ENCODE results near the gene ESPN. TPM values are rescaled to one million over a fixed set of nuclear protein-coding genes. Genes with fewer than 3 reads are reported as not detected.

ESPN gene
- total RNA-seq, 1 donor: 0.52 TPM

GRCh38 chr1:6396998-6397397 lies 27.6 kb upstream of the ESPN start:
- no peaks in the 10 kb centered on the region for H3K27me3 ChIP-seq (ENCODE audit: insufficient read depth, low read length)
- H3K4me1 ChIP-seq (ENCODE audit: insufficient read depth, low read length): peaks cover 21% of the 10 kb centered on the region
- H3K4me3 ChIP-seq (ENCODE audit: low read length): no peak overlapping the region
- no peaks in the 10 kb centered on the region for H3K9me3 ChIP-seq (ENCODE audit: low read depth, low read length)

GRCh38 chr1:6397844-6398441 lies 26.6 kb upstream of the ESPN start:
- peaks cover 12% of the 10 kb centered on the region for H3K4me1 ChIP-seq (ENCODE audit: insufficient read depth, low read length)
- no peak overlapping the region for H3K4me3 ChIP-seq (ENCODE audit: low read length)

GRCh38 chr1:6399294-6399693 lies 25.3 kb upstream of the ESPN start:
- no peak overlapping the region for H3K4me3 ChIP-seq (ENCODE audit: low read length)
- no peaks in the 10 kb centered on the region for H3K9me3 ChIP-seq (ENCODE audit: low read depth, low read length)
- H3K27me3 ChIP-seq (ENCODE audit: insufficient read depth, low read length): no peaks in the 10 kb centered on the region
- peaks cover 8% of the 10 kb centered on the region for H3K4me1 ChIP-seq (ENCODE audit: insufficient read depth, low read length)

More at GRCh38 chr1:6397844-6398441, 26.6 kb upstream of the ESPN start:
- Histone ChIP-seq H3K27me3 (ENCODE audit: insufficient read depth, low read length) (no peaks in the 10 kb centered on the region), H3K9me3 (ENCODE audit: low read depth, low read length) (no peaks in the 10 kb centered on the region)

- Histone ChIP-seq H3K9me3 (ENCODE audit: low read depth, low read length) (no peaks in the 10 kb centered on the region), H3K4me1 (ENCODE audit: insufficient read depth, low read length) (no peaks in the 10 kb centered on the region), H3K27me3 (ENCODE audit: insufficient read depth, low read length) (no peaks in the 10 kb centered on the region), H3K4me3 (ENCODE audit: low read length) (no peak overlapping the region)
Measured at GRCh38 chr1:6401673-6402072, 22.9 kb upstream of the ESPN start.

GRCh38 chr1:6408023-6408422 lies 16.6 kb upstream of the ESPN start:
- Histone ChIP-seq H3K27me3 (ENCODE audit: insufficient read depth, low read length) (no peaks in the 10 kb centered on the region), H3K4me3 (ENCODE audit: low read length) (no peak overlapping the region), H3K9me3 (ENCODE audit: low read depth, low read length) (no peaks in the 10 kb centered on the region), H3K4me1 (ENCODE audit: insufficient read depth, low read length) (no peaks in the 10 kb centered on the region)

GRCh38 chr1:6409053-6409452 lies 15.5 kb upstream of the ESPN start:
- no peak overlapping the region for H3K4me3 ChIP-seq (ENCODE audit: low read length)
- no peaks in the 10 kb centered on the region for H3K27me3 ChIP-seq (ENCODE audit: insufficient read depth, low read length)
- no peaks in the 10 kb centered on the region for H3K9me3 ChIP-seq (ENCODE audit: low read depth, low read length)
- H3K4me1 ChIP-seq (ENCODE audit: insufficient read depth, low read length): no peaks in the 10 kb centered on the region

- no peaks in the 10 kb centered on the region for H3K4me1 ChIP-seq (ENCODE audit: insufficient read depth, low read length)
- H3K4me3 ChIP-seq (ENCODE audit: low read length): no peak overlapping the region
- H3K9me3 ChIP-seq (ENCODE audit: low read depth, low read length): no peaks in the 10 kb centered on the region
- peaks cover 6% of the 10 kb centered on the region for H3K27me3 ChIP-seq (ENCODE audit: insufficient read depth, low read length)
Measured at GRCh38 chr1:6409733-6410132, 14.8 kb upstream of the ESPN start.

GRCh38 chr1:6410248-6410893 lies 14.2 kb upstream of the ESPN start:
- Histone ChIP-seq H3K4me1 (ENCODE audit: insufficient read depth, low read length) (no peaks in the 10 kb centered on the region), H3K27me3 (ENCODE audit: insufficient read depth, low read length) (peaks cover 11% of the 10 kb centered on the region), H3K9me3 (ENCODE audit: low read depth, low read length) (no peaks in the 10 kb centered on the region), H3K4me3 (ENCODE audit: low read length) (no peak overlapping the region)

GRCh38 chr1:6412896-6413295 lies 11.7 kb upstream of the ESPN start:
- Histone ChIP-seq H3K9me3 (ENCODE audit: low read depth, low read length) (no peaks in the 10 kb centered on the region), H3K4me1 (ENCODE audit: insufficient read depth, low read length) (no peaks in the 10 kb centered on the region), H3K4me3 (ENCODE audit: low read length) (no peak overlapping the region), H3K27me3 (ENCODE audit: insufficient read depth, low read length) (peaks cover 22% of the 10 kb centered on the region)

GRCh38 chr1:6414443-6414844 lies 10.1 kb upstream of the ESPN start:
- peaks cover 30% of the 10 kb centered on the region for H3K27me3 ChIP-seq (ENCODE audit: insufficient read depth, low read length)

GRCh38 chr1:6414881-6415626 lies 9.5 kb upstream of the ESPN start:
- H3K27me3 ChIP-seq (ENCODE audit: insufficient read depth, low read length): peaks cover 32% of the 10 kb centered on the region
- no peak overlapping the region for H3K4me3 ChIP-seq (ENCODE audit: low read length)
- no peaks in the 10 kb centered on the region for H3K9me3 ChIP-seq (ENCODE audit: low read depth, low read length)
- H3K4me1 ChIP-seq (ENCODE audit: insufficient read depth, low read length): peaks cover under 1% of the 10 kb centered on the region

More at GRCh38 chr1:6414443-6414844, 10.1 kb upstream of the ESPN start:
- H3K9me3 ChIP-seq (ENCODE audit: low read depth, low read length): no peaks in the 10 kb centered on the region
- H3K4me1 ChIP-seq (ENCODE audit: insufficient read depth, low read length): no peaks in the 10 kb centered on the region
- H3K4me3 ChIP-seq (ENCODE audit: low read length): no peak overlapping the region

- H3K9me3 ChIP-seq (ENCODE audit: low read depth, low read length): no peaks in the 10 kb centered on the region
- H3K4me1 ChIP-seq (ENCODE audit: insufficient read depth, low read length): peaks cover 6% of the 10 kb centered on the region
- H3K4me3 ChIP-seq (ENCODE audit: low read length): no peak overlapping the region
- peaks cover 44% of the 10 kb centered on the region for H3K27me3 ChIP-seq (ENCODE audit: insufficient read depth, low read length)
Measured at GRCh38 chr1:6416295-6416656, 8.3 kb upstream of the ESPN start.

GRCh38 chr1:6416906-6417305 lies 7.7 kb upstream of the ESPN start:
- Histone ChIP-seq H3K27me3 (ENCODE audit: insufficient read depth, low read length) (peaks cover 48% of the 10 kb centered on the region), H3K9me3 (ENCODE audit: low read depth, low read length) (no peaks in the 10 kb centered on the region), H3K4me3 (ENCODE audit: low read length) (no peak overlapping the region), H3K4me1 (ENCODE audit: insufficient read depth, low read length) (peaks cover 6% of the 10 kb centered on the region)

- Histone ChIP-seq H3K4me1 (ENCODE audit: insufficient read depth, low read length) (peaks cover 6% of the 10 kb centered on the region), H3K4me3 (ENCODE audit: low read length) (no peak overlapping the region), H3K27me3 (ENCODE audit: insufficient read depth, low read length) (peaks cover 53% of the 10 kb centered on the region), H3K9me3 (ENCODE audit: low read depth, low read length) (no peaks in the 10 kb centered on the region)
Measured at GRCh38 chr1:6417961-6418667, 6.5 kb upstream of the ESPN start.

Data from mononuclear cell (primary cell).